Glomerular visceral epithelial cell (primary cell): Measurements from ENCODE around the gene SPDYE1.

Experiments
- DNase-seq: peaks from one replicate; pipeline ENCODE4 v3.0.0-alpha.2; 2016; ENCODE audit errors: extremely low spot score

The SPDYE1 gene

DNA sequence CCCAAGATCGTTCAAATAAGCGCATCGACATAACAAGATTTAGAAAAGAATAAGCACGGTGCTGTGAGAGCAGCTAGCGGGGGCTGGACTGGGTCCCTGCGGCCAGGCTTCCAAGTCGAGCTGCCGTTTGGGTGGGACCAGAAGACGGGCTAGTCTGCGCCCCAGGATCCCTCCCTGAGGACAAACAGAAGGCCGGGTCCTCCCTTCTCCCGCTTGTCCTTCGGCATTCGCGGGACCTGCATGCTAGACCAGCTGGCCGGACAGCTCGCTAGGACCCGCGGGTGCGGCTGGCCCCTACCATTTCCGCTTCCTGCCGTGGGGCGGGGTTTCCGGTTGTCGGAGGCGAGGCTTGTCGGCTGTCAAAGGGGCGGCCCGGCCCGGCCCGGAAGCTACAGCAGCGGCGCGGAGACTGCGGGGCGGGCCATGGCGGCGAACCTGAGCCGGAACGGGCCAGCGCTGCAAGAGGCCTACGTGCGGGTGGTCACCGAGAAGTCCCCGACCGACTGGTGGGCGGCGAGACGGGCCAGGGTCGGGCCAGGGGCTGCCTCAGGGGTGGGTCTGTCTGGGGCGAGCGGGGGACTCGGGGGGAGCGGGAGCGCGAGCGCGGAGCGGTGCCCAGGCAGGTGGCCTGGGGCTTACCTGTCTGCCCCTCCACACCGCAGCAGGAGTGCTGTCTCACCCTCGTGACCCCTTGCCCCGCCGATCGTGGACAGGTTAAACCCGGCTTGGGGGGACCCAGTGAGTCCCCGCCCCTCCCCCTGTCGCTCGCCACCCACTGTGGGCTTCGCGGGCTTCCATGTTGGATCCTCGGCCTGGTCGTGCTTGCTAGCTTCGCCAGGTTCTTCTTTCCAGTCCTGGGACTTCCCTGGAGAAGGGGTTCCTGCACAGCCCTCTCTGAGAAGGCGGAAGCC is 46.9 kb downstream of the SPDYE1 start, which contains the start of gene DBNL:
TSS of gene DBNL (plus strand) at position 388 of the 911 bp plus-strand sequence. CDS start at position 424, 36 bp downstream.
- DNase-seq, result peak; percentile 87

GRCh38 chr7:44045226-44046014 is 47.7 kb downstream of the SPDYE1 start:
- DNase-seq, result no peak

GRCh38 chr7:44046321-44047061 is 48.8 kb downstream of the SPDYE1 start:
- no peak for DNase-seq

- no peak for DNase-seq
Observed at GRCh38 chr7:44048031-44048795, 50.5 kb downstream of the SPDYE1 start.

- DNase-seq, result no peak
Observed at GRCh38 chr7:44050121-44050914, 52.6 kb downstream of the SPDYE1 start.

DNA sequence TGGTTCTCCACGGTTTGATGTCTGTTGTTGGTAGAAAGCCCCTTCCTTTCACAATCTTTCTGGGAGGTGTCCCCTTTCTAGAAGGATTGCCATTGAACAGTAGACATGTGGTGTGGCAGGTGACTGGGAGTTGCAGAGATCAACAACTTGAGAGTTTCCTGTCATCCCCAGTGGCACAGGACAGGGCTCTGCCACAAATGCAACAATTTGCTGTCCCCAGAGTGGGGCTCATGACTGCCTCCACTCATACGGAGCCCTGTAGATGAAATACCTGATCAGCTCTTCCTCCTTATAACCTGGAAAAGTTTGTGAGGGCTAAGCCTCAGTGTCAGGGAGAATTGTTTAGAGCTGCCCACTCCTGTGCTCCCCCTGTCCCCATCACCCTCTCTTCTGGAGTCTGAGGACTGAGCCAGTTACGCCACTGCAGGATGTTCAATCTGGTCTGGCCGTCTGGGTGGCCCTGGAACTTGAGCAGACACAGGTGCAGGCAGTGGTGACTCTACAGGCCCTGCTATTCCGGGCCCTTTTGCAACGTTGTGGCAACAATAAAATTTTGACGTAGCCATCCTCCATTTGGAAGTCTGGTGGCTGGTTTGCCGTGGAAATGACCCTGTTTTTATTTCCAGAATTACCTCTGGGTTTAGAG is 53.3 kb downstream of the SPDYE1 start:
- no peak for DNase-seq

DNA sequence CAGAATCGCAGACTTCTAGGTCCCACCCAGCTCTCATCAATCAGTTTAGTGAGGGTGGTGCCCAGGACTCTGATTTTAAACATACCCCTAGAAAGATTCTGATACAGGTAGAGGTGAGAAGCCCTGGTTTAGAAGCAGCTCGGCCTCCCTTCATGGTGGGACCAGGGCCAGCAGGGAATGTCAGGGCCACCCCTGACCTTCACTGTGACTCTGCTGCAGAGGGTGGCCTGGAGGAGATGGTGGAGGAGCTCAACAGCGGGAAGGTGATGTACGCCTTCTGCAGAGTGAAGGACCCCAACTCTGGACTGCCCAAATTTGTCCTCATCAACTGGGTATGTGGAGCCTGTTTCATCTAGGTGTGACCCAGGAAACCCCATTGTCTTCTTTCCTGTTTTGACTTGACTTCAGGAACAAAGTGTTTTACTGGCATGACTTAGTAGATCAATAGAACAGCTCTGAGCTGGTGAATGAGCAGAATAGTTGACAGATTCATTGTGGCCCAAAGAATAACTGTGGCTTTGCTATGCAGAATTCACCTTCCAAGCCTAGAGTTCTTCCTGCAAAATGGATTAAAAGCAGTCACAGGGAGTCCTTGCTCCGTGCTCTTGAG is 54.0 kb downstream of the SPDYE1 start:
- DNase-seq, result no peak

- no peak for DNase-seq
Observed at GRCh38 chr7:44052771-44053365, 55.2 kb downstream of the SPDYE1 start.

DNA sequence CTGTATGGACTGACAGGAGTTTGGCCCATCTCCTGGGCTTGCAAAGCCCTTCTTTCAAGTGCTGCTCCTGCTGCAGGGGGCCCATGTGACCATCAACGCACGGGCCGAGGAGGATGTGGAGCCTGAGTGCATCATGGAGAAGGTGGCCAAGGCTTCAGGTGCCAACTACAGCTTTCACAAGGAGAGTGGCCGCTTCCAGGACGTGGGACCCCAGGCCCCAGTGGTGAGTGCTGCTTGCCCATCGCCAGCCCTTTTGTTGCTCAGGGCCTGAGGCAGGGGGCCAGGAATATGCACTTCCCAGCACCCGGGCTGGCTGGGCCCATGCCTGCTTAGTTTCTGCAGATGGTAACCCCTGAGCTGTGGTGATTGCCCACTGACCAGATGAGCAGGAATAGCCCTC is 59.0 kb downstream of the SPDYE1 start:
- DNase-seq, result no peak

- no peak for DNase-seq
Observed at GRCh38 chr7:44057181-44057848, 59.6 kb downstream of the SPDYE1 start.

DNA sequence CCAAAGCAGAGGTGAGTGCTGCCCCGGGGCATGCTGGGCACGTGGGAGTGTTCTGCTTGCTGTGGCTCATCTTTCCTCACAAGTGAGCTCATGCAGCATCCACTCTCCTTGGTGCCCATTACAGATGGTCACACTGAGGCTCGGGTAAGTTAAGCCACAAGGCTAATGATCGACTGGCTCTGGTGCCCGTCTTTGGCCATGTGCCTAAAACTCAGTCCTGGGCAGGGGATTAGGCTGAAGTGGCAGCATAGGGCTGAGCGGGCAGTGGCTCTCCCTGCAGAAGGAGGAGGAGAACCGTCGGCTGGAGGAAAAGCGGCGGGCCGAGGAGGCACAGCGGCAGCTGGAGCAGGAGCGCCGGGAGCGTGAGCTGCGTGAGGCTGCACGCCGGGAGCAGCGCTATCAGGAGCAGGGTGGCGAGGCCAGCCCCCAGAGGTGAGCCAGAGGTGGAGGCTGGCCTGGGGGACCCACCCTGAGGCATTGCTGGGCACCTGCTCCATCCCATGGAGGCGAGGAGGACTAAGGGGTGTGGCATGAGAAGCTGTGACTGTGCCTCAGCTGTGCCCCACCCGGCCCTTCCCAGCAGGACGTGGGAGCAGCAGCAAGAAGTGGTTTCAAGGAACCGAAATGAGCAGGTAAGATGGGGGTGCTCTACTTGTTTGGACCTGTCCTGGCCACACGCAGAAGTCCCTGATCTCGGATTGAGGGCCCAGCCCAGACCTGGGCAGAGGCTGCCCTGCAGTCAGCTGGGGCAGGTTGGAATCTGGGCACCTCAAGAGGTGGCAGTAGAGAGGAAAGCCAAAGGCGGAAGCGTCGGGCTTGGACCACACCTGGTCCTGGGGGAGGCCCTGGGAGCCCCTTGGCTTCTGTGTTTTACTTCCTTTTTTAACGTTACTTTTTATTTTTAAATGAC is 60.4 kb downstream of the SPDYE1 start:
- no peak for DNase-seq

- no peak for DNase-seq
Observed at GRCh38 chr7:44058759-44059218, 61.1 kb downstream of the SPDYE1 start.

- DNase-seq, result no peak
Observed at GRCh38 chr7:44059219-44060090, 61.8 kb downstream of the SPDYE1 start.
